Epithelial cell of esophagus (primary cell): Measurements from ENCODE around the gene KCNQ1OT1.

Source experiments
- DNase-seq: peaks from one replicate; pipeline ENCODE4 v3.0.0; 2010; ENCODE audit warnings: low read depth
- H3K4me3 ChIP-seq: 2 replicates; pipeline ENCODE4 v1.5.1; 2011; ENCODE audit warnings: mild to moderate bottlenecking, low read length, control low read depth
- CTCF ChIP-seq: IDR thresholded peaks from 2 replicates; pipeline ENCODE4 v1.5.1; 2011; ENCODE audit warnings: low read depth, mild to moderate bottlenecking, low read length, control low read depth, inconsistent platforms; ENCODE audit not compliant: insufficient read depth; ENCODE audit errors: missing control alignments

KCNQ1OT1 gene

GRCh38 chr11:2569321-2569721 is 130.5 kb downstream of the KCNQ1OT1 start:
- TF ChIP-seq CTCF = no peak
- H3K4me3 ChIP-seq = no peak overlapping the region
- no peak for DNase-seq

- DNase-seq = no peak
- TF ChIP-seq CTCF = no peak
- no peak overlapping the region for H3K4me3 ChIP-seq
These were observed 132.6 kb downstream of the KCNQ1OT1 start for GRCh38 chr11:2567026-2567671.

- TF ChIP-seq CTCF = no peak
- no peak overlapping the region for H3K4me3 ChIP-seq
- no peak for DNase-seq
These were observed 133.4 kb downstream of the KCNQ1OT1 start for GRCh38 chr11:2566223-2567025.

- no peak overlapping the region for H3K4me3 ChIP-seq
- DNase-seq = no peak
- TF ChIP-seq CTCF = no peak
These were observed 134.2 kb downstream of the KCNQ1OT1 start for GRCh38 chr11:2565447-2566222.

GRCh38 chr11:2564588-2565425 is 135.0 kb downstream of the KCNQ1OT1 start:
- no peak for DNase-seq
- no peak overlapping the region for H3K4me3 ChIP-seq
- TF ChIP-seq CTCF = no peak

- DNase-seq = no peak
- TF ChIP-seq CTCF = no peak
- no peak overlapping the region for H3K4me3 ChIP-seq
These were observed 135.7 kb downstream of the KCNQ1OT1 start for GRCh38 chr11:2564008-2564530.
